ENCODE data around the gene HP.

The HP gene

DNA sequence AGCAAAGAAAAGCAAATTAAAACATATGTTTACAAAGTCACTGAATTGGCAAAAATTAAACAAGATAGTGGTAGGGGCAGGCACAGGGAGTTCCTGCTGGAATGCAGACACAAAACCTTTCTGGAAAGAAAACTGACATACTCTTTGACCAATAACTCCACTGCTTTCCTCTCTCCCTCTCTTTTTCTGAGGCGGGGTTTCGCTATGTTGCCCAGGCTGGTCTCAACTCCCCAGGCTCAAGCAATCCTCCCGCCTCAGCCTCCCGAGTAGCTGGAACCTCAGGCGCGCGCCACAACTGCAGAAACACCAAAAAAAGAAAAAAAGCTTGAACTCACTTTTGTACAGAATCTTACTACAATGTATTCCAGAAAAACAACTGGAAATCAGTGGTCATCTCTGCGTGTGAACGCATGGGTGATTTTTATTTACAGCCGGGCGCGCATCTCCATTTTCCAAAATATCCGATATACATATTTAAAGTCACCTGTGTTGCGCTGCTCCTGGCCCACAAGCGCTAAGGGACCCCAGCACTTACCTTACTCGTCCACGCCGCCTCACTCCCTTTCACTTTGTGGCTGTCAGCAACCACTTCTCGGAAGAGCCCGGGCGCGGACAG, 38.6 kb downstream of the HP start:
- Histone ChIP-seq H3K36me3 (peaks cover 35% of the 10 kb centered on the region), H3K27me3 (no peaks in the 10 kb centered on the region), H3K4me3 (ENCODE audit: low read depth, low read length) (peak overlapping the region; percentile 98), H3K9me3 (no peaks in the 10 kb centered on the region), H3K4me1 (no peaks in the 10 kb centered on the region; the same call in 1 of the 2 replicates)
- DNase-seq, result no peak
- TF ChIP-seq, protein P1, sequence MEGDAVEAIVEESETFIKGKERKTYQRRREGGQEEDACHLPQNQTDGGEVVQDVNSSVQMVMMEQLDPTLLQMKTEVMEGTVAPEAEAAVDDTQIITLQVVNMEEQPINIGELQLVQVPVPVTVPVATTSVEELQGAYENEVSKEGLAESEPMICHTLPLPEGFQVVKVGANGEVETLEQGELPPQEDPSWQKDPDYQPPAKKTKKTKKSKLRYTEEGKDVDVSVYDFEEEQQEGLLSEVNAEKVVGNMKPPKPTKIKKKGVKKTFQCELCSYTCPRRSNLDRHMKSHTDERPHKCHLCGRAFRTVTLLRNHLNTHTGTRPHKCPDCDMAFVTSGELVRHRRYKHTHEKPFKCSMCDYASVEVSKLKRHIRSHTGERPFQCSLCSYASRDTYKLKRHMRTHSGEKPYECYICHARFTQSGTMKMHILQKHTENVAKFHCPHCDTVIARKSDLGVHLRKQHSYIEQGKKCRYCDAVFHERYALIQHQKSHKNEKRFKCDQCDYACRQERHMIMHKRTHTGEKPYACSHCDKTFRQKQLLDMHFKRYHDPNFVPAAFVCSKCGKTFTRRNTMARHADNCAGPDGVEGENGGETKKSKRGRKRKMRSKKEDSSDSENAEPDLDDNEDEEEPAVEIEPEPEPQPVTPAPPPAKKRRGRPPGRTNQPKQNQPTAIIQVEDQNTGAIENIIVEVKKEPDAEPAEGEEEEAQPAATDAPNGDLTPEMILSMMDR (IDR thresholded peaks at IDR 0.05; ENCODE audit: low read depth, low read length), result no peak

DNA sequence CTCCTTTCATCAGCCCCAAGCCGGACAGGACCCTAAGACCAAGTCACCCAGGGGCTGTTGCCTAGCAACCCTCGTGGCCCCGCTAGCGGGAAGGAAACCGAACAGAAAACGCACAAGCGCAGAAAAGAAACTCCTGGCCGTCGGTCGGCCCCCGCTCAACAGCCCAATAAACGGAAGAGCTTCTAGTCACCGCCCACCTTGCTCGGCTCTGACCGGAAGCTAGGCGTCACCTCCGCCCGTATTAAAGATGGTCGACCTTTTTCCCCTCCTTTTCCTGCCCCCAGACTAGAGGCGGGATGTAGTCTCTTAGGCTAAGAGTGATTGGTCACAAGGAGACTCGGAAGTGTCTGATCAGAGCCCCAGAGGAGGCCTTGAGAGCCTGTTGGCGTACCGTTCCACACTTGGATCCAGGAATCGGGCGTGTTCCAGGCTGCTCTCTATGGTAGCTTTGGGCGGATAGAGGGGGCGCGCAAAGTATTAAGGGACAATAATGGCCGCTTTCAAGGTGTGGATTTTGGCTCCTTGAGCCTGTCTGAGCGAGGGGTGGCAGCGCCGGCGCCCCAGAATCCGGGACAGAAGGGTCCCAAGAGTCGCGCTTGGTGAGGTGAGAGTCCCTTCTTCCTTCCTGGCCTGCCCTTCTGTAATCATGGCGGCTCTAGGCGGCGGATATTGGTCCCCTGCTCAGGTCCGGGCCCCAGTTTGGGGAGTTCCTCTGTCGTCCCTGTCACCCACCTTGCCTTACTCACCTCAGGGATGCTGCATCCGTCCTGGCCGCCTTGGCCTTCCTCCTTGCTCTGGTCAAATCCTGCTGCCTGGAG, 39.4 kb downstream of the HP start, which contains the start of the genes DHX38 and TXNL4B:
Gene DHX38, plus strand, starts transcription at position 400 of the 818 bp plus-strand sequence. CDS start 2,311 bp downstream, outside the sequence.
Gene TXNL4B, minus strand, starts transcription at position 173 of the 818 bp plus-strand sequence. CDS start 2,871 bp downstream, outside the sequence.
- no peaks in the 10 kb centered on the region; the same call in 1 of the 2 replicates for H3K4me1 ChIP-seq
- DNase-seq, result peak; percentile 95
- no peaks in the 10 kb centered on the region for H3K27me3 ChIP-seq
- H3K36me3 ChIP-seq, result peaks cover 38% of the 10 kb centered on the region
- peak within 1 kb of the TSS; percentile 98 for H3K4me3 ChIP-seq (ENCODE audit: low read depth, low read length)
- TF ChIP-seq, protein P1 (IDR thresholded peaks at IDR 0.05; ENCODE audit: low read depth, low read length), result no peak
- no peaks in the 10 kb centered on the region for H3K9me3 ChIP-seq

DNA sequence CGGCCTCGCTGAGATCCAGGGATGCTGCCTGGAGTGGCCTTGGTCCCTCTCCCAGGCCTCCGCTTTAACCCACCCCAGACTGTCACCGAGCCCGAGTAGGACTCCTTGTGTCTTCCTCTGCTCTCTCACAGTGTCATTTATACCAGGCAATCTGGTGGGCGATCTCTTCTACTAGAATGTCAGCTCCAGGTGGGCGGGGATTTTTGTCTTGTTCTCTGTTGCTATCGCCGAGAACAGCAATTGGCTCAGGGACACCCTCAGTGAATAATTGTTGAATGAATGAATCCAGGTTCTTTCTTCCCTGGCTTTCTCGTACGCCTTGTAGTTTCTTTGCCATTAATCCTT, 39.9 kb downstream of the HP start:
- TF ChIP-seq, protein P1 (IDR thresholded peaks at IDR 0.05; ENCODE audit: low read depth, low read length), result no peak
- peaks cover 38% of the 10 kb centered on the region for H3K36me3 ChIP-seq
- H3K4me3 ChIP-seq (ENCODE audit: low read depth, low read length), result peak overlapping the region; percentile 98
- H3K4me1 ChIP-seq, result no peaks in the 10 kb centered on the region; the same call in 1 of the 2 replicates
- DNase-seq, result no peak
- no peaks in the 10 kb centered on the region for H3K9me3 ChIP-seq
- H3K27me3 ChIP-seq, result no peaks in the 10 kb centered on the region

DNA sequence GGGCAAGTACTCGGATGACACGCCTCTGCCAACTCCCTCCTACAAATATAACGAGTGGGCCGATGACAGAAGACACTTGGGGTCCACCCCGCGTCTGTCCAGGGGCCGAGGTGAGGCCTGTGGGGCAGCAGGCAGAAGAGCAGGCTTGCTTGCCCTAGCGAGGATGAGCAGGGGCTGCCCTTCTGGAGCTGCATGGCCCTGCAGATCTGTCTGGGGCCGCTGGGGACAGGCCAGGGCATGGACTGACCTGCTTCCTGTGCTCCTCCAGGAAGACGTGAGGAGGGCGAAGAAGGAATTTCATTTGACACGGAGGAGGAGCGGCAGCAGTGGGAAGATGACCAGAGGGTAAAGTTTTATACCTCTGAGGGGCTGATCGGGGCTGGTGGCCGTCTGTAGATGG, 44.6 kb downstream of the HP start:
- Histone ChIP-seq H3K27me3 (no peaks in the 10 kb centered on the region), H3K4me3 (ENCODE audit: low read depth, low read length) (no peak overlapping the region), H3K36me3 (peaks cover 77% of the 10 kb centered on the region), H3K4me1 (no peaks in the 10 kb centered on the region; the same call in 1 of the 2 replicates), H3K9me3 (no peaks in the 10 kb centered on the region)
- TF ChIP-seq, protein P1 (IDR thresholded peaks at IDR 0.05; ENCODE audit: low read depth, low read length), result no peak
- no peak for DNase-seq

DNA sequence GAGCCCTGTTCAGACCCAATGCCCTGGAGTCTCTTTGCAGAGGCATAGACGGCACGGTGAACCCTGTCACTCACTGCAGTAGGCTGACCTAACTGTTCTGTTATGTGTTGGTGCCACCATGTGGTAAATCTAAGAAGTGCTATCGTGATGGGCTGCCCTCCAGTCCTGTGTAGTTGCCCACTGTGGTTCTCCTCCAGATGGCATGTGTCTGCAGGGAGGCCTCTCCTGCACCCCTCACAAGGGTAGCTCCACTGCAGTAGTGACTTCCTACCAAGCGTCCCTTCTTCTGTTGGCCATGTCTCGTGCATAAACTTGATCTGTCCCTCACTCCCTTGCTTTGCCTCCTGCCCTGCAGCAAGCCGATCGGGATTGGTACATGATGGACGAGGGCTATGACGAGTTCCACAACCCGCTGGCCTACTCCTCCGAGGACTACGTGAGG, 45.1 kb downstream of the HP start:
- H3K36me3 ChIP-seq, result peaks cover 82% of the 10 kb centered on the region
- H3K9me3 ChIP-seq, result no peaks in the 10 kb centered on the region
- peak; percentile 70 for DNase-seq
- H3K4me3 ChIP-seq (ENCODE audit: low read depth, low read length), result no peak overlapping the region
- TF ChIP-seq, protein P1 (IDR thresholded peaks at IDR 0.05; ENCODE audit: low read depth, low read length), result peak; percentile 71
- H3K4me1 ChIP-seq, result no peaks in the 10 kb centered on the region; the same call in 1 of the 2 replicates
- no peaks in the 10 kb centered on the region for H3K27me3 ChIP-seq
